ENCODE data around the gene RNF138.
"Not testable (repeated sequence)": the region's sequence is repeated elsewhere in the genome, so short reads cannot be mapped to it uniquely, and the experiment has no call there.

RNF138 gene

DNA sequence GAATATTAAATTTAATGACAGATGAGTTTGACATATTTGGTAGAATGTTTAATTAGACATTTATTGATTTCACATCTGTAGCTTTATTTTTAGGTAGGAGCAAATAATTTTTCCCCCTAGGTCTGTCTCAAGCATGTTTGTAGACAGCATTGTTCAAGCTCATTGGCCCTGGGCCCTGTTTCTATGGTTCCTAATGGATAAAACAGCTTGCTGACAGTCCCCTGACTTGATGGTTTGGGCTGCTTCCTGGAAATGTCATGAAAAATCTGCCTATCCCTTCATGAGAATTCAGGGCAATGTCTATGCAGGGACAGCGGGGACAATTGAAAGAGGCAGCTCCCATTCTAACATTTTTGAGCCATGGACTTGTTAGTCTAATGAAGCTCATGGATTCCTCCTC, 83.6 kb downstream of the RNF138 start:
- DNase-seq (ENCODE audit: low read depth) = no peak

GRCh38 chr18:32176745-32177144, 85.1 kb downstream of the RNF138 start:
- not testable (repeated sequence) for DNase-seq (ENCODE audit: low read depth)

GRCh38 chr18:32177530-32177929, 85.9 kb downstream of the RNF138 start:
- DNase-seq (ENCODE audit: low read depth) = no peak
